Measurements from ENCODE around the gene GALNT13.

DNA sequence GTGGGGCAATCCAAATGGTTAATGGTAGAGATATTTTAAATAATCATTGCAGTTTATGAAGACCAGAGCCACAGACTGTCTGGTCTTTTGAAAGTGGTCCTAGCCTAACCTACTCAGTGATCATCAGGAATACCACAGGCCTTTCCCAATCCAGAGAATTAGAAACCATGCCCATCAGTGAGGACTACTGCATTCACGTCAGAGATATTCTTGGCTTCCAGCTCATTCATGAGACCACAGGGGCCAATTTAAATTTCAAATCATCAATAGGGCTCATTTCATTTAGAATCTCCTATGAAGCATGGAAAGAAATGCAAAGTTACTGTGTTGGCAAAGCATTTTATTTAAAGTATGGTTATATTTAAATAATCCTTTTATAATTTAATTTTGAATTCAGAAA is 464.5 kb downstream of the GALNT13 start:
- TF ChIP-seq CTCF (conservative IDR thresholded peaks at IDR 0.05; ENCODE audit: low read length) (no peak), EZH2phosphoT487 (IDR thresholded peaks at IDR 0.05; ENCODE audit: borderline replicate concordance) (no peak)
